GM21528 (cell line): ENCODE measurements around the gene RAB44.
"Not testable (repeated sequence)": the region's sequence is repeated elsewhere in the genome, so short reads cannot be mapped to it uniquely, and the experiment has no call there.

Source experiments
- ATAC-seq: cut with Tn5 transposase; IDR thresholded peaks from one replicate; pipeline ENCODE4 v1.9.1; 2021; ENCODE audit warnings: mild to moderate bottlenecking, moderate library complexity; ENCODE audit not compliant: unreplicated experiment, low FRiP score

Gene RAB44

GRCh38 chr6:36703081-36703606 is 5.5 kb downstream of the RAB44 start:
- ATAC-seq = no peak

- ATAC-seq = no peak
Measured at GRCh38 chr6:36703982-36704381, 6.4 kb downstream of the RAB44 start.

DNA sequence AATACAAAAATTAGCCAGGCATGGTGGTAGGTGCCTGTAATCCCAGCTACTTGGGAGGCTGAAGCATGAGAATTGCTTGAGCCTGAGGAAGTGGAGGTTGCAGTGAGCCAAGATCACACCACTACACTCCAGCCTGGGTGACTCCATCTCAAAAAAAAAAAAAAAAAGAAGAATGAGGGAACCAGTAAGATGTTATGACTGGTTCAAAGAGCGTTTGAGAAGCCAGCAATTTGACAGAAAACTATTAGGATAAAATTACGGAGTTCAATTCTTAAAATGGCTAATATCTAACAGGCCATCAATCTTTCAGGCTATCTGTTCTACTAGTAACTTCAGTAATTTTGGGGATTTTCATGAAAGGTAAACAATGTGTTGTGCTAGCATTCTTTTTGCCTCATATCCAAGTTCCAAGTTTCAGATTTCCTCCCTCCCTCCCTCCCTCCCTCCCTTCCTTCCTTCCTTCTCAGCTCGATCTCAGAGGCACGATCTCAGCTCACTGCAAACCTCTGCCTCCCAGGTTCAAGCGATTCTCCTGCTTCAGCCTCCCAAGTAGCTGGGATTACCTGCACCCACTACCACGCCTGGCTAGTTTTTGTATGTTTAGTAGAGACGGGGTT is 7.4 kb downstream of the RAB44 start:
- ATAC-seq = not testable (repeated sequence)

DNA sequence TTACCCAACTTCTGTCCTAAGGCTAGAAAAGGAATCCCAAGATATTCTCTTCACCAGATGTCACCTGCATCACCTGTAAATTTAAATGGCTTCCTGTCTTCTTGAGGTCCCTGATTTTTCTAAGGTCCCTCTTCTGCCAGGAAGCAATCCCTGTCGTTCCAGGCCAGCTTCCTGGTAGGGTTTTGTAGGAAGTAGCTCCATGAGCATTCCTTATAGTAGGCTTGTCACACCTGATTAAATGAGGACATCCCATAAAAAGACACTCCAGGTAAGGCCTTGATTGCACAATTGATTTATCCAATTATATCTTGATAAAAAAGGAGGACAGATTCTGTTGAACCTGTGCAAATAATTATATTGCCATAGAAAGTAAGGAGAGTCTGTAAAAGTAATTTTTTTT is 8.7 kb downstream of the RAB44 start:
- no peak for ATAC-seq

- no peak for ATAC-seq
Measured at GRCh38 chr6:36712816-36713215, 15.2 kb downstream of the RAB44 start.

GRCh38 chr6:36713846-36714245 is 16.2 kb downstream of the RAB44 start:
- ATAC-seq = no peak

GRCh38 chr6:36714511-36714910 is 16.9 kb downstream of the RAB44 start:
- ATAC-seq = no peak

DNA sequence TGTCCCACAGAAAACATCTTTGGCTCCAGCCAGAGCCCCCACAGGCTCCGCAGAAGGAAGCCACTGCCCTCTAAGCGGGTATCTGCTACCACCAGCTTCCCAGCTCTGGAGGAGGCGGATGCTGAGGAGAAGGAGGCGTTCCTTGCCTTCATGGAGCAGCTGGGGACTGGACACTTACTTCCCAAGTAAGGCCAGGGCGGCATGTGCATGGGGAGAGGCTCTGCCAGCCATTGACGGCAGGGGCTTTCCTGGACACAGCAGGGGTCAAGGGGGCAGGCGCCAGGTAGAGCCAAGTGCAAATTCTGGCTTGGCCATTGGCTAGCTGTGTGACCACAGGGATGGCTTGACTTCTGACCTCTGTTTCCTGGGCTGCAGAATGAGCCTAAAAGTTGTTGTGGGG is 17.8 kb downstream of the RAB44 start:
- ATAC-seq = no peak

DNA sequence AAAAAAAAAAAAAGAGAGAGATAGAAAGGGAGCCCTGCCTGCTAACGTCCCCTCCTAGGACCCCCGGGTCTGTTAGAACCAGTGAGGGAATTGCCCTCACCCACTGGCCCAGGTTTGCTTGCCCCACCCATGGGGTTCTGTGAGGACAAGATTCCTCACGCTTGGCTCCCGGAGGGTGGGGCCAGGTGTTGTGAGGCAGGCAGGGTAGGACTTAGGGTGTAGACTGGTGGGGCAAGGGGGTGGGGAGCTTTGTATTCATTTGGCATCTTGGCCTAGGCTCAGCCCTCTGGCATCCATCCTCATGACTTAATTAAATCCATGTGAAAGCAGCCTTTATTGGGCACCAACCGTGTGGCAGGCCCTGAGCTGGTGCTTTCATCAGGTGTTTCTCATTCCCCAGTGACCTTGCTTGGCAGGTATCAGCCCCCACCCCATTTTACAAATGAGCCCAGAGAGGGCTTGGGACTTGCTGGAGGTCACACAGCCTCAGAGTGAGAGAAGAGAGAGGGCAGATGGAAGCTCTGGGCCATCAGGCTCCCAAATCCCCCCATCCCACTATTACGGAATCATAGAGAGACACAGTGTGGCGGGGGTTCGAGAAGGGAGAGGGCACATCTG is 19.0 kb downstream of the RAB44 start:
- no peak for ATAC-seq

DNA sequence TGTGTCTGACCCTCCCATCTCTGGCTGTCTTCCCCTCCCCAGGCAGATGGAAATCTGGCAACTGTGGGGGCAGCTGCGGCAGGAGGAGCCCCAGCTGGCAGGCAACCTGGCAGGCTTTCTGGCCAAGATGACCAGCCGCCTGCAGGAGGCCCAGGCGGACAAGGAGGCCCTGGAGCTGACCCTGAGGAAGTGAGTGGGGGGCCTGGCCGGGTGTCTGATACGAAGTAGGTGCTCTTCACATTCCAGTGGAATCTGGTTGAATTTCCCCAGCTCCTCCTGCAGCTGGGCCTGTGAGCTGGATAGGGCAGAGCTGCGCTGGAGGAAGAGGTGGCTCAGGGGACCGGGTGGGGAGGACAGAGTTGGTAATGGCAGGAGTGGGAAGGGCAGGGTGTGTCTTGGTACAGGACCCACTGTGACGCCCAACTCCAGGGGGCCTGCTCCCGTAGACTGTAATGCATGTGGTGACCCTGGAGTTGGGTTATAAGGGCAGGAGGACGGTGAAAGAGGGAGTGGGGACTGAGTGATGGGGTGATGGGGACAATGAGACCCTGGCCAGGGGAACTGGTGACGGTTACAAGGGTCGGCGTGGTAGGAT is 19.7 kb downstream of the RAB44 start:
- no peak for ATAC-seq

- no peak for ATAC-seq
Measured at GRCh38 chr6:36717871-36718540, 20.4 kb downstream of the RAB44 start.

GRCh38 chr6:36718560-36718959 is 20.9 kb downstream of the RAB44 start:
- no peak for ATAC-seq

DNA sequence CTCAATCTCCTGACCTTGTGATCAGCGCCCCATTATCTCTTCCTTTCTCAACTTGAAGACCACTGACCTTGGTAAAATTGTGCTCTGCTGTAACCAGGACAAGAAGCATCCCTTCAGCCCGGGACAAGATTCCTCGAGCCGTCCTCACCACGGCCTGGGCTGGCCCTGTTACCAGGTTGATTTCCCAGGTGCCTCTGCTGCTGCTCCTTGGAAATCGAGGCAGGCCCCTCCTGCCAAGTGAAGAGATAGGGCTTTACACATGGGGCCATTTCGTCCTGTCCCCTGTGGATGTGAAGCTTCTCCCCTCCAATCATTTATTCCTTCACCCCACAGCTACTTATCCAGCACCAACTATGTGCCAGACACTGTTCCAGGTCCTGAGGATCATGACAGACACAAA is 21.5 kb downstream of the RAB44 start:
- no peak for ATAC-seq

DNA sequence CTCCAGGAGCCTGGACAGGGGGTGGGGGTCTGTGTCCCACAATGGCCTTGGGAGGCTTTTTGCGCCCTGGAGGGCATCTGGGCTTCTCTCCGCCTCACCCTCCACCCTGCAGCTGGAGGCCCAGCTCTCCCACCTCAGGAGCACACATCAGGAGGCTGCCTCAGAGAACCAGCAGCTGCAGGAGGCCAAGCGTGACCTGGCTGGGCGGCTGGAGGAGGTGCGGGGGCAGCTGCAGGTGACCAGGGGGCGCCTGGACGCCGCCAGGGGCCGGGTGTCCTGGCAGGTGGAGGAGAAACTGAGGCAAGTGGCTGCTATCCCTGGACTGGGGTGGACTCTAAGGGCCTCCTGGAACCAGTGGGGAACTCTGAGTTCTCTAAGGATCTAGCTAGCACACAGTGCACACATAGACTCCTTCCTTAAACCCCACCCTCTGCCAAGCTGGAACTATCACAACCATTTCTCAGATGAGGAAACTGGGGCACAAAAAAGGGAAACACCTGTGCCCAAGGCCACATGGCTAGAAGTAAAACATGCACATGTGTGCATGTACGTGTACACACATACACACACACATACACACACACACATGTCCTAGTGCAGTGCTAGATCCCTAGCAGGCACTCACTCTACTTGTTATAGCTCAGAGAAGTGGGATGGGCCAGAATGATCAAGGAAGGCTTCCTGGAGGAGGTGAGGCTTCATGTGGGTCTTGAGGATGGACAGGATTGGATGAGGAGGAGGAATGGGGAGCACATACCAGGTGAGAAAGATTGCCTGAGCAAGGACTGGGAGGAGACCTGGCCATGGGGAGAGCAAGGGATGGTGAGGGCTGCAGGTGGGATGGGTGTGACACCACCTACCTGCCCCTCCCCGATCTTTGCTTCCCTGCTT is 22.9 kb downstream of the RAB44 start:
- ATAC-seq = no peak

DNA sequence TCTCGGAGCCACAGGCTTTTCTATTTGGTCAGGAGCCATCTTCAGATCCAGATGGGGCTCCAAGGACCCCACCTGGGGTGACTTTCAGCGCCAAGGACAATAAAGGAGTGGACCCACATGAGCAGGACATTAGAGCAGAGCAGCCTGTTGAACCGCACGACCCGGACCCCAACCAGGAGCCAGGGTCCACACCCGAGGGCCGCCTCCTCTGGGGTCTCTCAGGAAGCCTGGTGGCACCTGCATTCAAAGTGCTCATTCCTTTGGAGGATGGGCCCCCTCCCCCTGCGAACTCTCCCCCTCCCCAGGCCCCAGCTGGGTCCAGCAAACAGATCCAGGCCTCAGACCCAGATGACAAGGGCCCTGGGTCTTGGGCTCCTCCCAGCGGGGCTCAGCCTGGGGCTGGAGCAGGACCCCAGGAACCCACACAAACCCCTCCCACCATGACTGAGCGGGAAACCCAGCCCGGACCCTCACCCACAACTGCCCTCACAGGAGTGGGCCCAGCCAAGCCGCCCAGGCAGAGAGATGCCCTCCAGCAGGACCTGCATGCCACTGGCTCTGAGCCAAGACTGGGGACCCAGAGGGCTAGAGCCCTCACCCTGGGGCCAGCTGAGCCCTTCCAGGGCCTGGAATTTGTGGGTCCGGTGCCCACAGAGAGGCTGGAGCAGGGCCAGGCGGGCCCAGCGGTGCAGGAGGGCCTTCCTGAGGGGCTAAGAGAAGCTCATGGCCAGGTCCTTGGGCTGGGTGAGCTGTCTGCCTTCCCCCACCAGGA is 23.9 kb downstream of the RAB44 start:
- ATAC-seq = no peak

- no peak for ATAC-seq
Measured at GRCh38 chr6:36722365-36722764, 24.7 kb downstream of the RAB44 start.

DNA sequence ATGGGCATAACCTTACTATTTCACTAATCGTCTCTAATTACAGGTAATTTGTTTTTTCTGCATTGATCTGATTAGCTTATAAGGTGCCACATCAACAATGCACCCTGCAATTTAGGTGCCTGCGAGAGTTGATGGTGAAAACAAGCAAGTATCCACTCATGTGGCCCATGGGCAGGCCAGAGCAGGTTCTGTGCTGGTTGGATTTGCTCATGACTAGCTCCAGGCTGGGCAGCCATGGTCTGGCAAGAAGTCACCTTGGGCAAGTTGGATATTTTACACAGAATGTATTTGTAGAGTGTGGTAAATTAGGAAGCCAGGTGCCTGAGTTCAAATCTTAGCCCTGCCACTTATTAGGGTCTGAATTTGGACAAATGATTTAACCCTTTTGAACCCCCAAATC is 25.3 kb downstream of the RAB44 start:
- ATAC-seq = no peak

GRCh38 chr6:36723992-36724391 is 26.4 kb downstream of the RAB44 start:
- not testable (repeated sequence) for ATAC-seq

DNA sequence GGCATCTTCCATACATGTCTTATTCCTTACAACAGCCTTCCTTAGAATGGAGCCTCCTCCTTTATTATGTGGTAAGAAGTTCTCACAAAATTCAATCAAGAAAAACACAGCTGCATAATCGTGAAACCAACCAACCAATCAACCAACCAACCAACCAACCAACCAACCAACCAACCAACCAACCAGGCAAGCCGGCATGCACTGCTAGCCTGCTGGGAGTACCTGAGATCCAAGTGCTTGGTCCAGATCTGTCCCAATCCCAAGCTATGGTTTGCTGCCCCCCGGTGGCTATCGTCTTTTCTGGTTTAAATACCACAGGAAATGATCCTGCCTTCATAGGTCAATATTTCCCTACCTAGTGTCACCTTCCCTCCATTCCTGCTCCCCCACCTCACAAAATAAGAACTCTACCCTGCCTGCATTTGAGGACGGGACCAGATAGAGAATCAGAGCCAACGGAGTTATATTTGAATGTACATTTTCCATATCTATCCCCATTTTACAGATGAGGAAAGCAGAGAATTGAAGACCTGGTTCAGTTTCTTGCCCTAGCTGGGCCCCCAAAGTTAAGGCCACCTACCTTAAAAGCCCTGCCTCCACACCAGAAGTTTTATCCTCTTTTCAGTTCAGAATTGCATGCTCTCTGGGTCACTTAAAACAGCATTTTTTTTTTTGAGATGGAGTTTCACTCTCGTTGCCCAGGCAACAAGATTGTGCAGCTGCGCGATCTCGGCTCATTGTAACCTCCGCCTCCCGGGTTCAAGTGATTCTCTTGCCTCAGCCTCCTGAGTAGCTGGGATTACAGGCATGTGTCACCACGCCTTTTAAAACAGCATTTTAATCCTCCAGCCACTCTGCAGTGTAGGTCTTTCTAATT is 27.1 kb downstream of the RAB44 start:
- no peak for ATAC-seq
